Kidney capillary endothelial cell (primary cell): ENCODE results near the gene SPSB1.
A peak's percentile ranks its signal among the peaks of the same experiment; 100 is the strongest.
"Not testable (repeated sequence)": the region's sequence is repeated elsewhere in the genome, so short reads cannot be mapped to it uniquely, and the experiment has no call there.

ENCODE experiments used
- DNase-seq: peaks from one replicate; pipeline ENCODE4 v3.0.0-alpha.2; 2018; ENCODE audit warnings: low spot score

Gene SPSB1

GRCh38 chr1:9279172-9279840 is 13.4 kb upstream of the SPSB1 start:
- no peak for DNase-seq

GRCh38 chr1:9280015-9280860 is 12.5 kb upstream of the SPSB1 start:
- DNase-seq, result peak; percentile 90

GRCh38 chr1:9281071-9281827 is 11.4 kb upstream of the SPSB1 start:
- no peak for DNase-seq

DNA sequence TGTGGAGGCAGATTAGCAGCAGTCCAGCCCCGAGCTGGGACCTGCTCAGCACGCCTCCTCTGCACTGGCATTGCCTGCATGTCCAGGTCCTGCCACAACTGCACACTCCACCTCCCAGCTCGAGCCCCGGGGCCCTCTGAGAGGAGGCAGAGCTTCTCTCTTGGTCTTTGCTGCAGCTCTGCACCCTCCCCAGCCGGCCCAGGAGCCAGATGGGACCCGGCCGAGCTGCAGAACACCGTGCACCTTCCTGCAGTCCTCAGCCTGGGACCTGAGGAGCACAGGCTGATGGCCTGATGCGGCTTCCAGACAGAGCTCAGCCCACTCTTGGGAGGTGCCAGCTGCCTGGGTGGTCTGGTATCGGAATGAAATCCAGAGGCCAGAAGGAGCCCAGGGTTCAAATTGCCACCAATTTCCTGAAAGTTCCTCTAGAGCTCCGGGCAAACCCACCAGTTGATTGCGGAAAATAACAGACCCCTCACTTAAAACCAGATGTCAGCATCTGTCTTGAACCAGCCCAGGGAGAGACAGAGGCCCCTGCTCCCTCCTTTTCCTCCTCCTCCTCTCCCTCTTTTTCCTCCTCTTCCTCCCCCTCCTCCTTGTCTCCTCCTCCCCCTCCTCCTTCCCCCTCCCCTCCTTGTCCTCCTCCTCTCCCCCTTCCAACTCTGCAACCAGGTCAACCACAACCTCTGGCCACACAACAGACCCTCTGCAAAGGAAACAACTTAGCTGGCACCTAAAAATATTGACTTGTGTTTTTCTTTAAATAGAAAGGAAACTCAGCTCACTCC is 10.6 kb upstream of the SPSB1 start:
- DNase-seq, result no peak

DNA sequence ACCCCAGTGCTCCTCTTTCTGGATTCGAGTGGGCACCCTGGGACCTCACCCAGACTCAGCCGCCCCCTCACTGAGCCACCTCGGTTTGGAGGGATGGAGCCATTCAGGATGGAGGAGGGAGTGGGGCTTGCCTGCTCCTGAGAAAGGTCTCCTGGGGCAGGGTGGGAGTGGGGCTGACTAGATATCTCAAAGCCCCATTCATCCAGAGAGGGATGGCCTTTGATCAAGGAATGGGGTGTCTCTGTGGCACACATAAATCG is 10.1 kb upstream of the SPSB1 start:
- no peak for DNase-seq

GRCh38 chr1:9284061-9284460 is 8.6 kb upstream of the SPSB1 start:
- DNase-seq, result no peak

GRCh38 chr1:9286556-9286955 is 6.1 kb upstream of the SPSB1 start:
- no peak for DNase-seq

DNA sequence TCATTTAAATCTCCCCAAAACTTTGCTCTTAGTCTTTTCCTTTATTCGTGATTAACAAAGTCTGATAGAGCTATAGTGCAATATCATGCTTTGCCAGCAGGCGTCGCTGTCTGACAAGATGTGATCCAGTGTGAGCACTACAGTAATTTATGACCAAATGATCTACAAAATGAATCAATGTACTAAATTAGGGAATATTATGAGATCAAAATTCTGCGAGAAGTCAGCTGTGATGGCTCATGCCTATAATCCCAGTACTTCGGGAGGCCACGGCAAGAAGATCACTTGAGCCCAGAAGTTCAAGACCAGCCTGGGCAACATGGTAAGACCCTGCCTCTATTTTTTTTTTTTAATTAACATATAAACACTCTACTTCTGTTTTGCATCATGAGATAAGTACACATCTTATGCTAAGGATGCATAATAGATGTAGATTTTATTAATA is 3.6 kb upstream of the SPSB1 start:
- peak; percentile 75 for DNase-seq

GRCh38 chr1:9289711-9290485 is 2.8 kb upstream of the SPSB1 start:
- DNase-seq, result peak; percentile 61

- peak; percentile 74 for DNase-seq
Observed at GRCh38 chr1:9291914-9292360, 757 bp upstream of the SPSB1 start.

- DNase-seq, result no peak
Observed at GRCh38 chr1:9293241-9293532, 493 bp downstream of the SPSB1 start.

DNA sequence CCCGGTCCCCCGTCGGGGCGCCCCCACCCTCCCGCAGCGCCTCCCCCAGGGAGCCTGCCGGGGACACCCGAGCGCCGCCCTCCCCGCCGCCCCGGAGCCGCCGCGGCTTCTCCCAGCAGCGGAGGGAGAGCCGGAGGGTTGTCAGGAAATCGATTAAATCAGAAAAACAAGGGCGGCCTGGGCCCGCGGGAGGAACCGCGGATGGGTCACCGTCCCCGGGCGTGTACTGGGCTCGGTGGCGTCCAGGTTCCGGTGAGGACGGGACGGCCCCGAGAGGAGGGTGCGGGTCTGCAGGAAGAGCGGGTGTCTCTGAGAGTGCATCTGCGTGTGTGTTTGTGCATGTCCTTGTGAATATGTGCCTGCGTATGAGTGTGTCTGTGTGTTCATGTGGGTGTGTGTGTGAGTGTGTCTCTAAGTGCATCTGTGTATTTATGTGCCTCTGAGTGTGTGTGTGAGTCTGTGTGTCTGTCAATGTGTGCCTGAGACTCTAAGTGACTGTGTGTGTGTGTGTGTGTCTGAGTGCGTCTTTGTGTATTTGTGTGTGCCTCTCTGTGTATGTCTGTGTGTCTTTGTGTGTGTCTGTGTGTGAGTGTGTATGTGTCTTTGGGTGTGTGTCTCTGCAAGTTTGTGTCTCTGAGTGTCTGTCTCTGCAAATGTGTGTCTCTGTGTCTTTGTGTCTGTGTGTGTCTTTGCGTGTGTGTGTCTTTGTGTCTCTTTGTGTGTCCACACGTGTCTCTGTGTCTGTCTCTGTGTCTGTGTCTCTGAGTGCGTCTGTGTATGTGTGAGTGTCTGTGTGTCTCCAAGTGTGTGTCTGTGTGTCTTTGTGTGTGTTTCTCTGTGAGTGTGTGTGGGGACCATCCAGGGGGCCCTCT is 1.1 kb downstream of the SPSB1 start:
- DNase-seq, result peak; percentile 48

- peak; percentile 88 for DNase-seq
Observed at GRCh38 chr1:9294405-9294773, 1.7 kb downstream of the SPSB1 start.

GRCh38 chr1:9294910-9295636 is 2.4 kb downstream of the SPSB1 start:
- no peak for DNase-seq

GRCh38 chr1:9295884-9296283 is 3.2 kb downstream of the SPSB1 start:
- DNase-seq, result no peak

GRCh38 chr1:9296850-9297249 is 4.2 kb downstream of the SPSB1 start:
- DNase-seq, result no peak

DNA sequence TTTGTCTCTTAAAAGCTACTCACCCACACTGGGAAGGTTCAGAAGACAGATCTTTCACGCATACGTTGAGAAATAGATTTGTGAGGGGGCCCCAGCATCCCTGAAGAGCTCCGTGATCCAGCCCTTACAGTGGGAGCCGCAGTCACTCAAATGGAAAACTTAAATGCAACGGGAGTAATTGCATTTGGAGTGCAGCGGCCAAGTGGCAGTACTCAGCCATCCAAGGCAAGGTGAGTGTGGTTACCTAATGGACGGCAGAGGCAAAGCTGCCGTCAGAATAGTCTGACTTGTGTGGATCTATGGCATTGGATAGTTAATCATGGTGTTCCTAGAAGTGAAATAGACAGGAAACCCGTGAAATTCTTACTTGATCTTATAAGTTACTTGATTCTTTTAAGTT is 5.1 kb downstream of the SPSB1 start:
- DNase-seq, result no peak

- no peak for DNase-seq
Observed at GRCh38 chr1:9298282-9298681, 5.6 kb downstream of the SPSB1 start.

- not testable (repeated sequence) for DNase-seq
Observed at GRCh38 chr1:9299571-9300541, 7.2 kb downstream of the SPSB1 start.
